ENCODE measurements around the gene GAS2L1. TPM values are rescaled to one million over a fixed set of nuclear protein-coding genes. Genes with fewer than 3 reads are reported as not detected.

Gene GAS2L1
- total RNA-seq, 2 experiments from 2014 or later: not detected

DNA sequence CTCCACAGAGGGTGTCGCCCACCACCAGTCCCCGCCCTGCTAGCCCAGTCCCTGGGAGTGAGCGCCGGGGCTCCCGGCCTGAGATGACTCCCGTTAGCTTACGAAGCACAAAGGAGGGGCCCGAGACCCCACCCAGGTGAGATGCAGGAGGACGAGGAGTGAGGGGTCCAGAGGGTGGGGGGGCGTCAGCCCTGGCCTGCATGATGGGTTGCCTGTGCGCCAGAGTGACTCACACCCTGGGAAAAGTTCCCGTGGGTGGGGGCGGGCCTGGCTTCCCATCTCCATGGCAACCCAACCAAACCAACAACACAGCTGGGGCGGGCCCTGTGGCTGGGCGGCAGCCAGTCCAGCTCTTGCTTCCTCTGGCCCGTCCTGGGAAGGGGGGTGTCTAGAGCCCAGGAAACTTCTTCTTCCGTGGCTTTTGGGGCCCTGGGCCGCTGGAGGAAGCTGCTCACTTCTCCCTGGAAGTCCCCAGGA lies 4.5 kb downstream of the GAS2L1 start:
- DNase-seq (ENCODE audit: low spot score): no peak
- H3K4me1 ChIP-seq (ENCODE audit: insufficient read depth, low read length, poor library complexity, severe bottlenecking): peaks cover 8% of the 10 kb centered on the region
- no peak overlapping the region for H3K4me3 ChIP-seq (ENCODE audit: low read depth, low read length, poor library complexity, severe bottlenecking)
- no peak overlapping the region for H3K4me2 ChIP-seq (ENCODE audit: low read length)
- H3K9me2 ChIP-seq (ENCODE audit: insufficient read depth, low read length): no peaks in the 10 kb centered on the region
- no peak for TF ChIP-seq EZH2phosphoT487 (IDR thresholded peaks at IDR 0.05; ENCODE audit: borderline replicate concordance, low read depth, low read length)
- TF ChIP-seq, protein P1, sequence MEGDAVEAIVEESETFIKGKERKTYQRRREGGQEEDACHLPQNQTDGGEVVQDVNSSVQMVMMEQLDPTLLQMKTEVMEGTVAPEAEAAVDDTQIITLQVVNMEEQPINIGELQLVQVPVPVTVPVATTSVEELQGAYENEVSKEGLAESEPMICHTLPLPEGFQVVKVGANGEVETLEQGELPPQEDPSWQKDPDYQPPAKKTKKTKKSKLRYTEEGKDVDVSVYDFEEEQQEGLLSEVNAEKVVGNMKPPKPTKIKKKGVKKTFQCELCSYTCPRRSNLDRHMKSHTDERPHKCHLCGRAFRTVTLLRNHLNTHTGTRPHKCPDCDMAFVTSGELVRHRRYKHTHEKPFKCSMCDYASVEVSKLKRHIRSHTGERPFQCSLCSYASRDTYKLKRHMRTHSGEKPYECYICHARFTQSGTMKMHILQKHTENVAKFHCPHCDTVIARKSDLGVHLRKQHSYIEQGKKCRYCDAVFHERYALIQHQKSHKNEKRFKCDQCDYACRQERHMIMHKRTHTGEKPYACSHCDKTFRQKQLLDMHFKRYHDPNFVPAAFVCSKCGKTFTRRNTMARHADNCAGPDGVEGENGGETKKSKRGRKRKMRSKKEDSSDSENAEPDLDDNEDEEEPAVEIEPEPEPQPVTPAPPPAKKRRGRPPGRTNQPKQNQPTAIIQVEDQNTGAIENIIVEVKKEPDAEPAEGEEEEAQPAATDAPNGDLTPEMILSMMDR (conservative IDR thresholded peaks at IDR 0.05; ENCODE audit: low read length): no peak
- POLR2A ChIA-PET: no interaction called here
- BruUV-seq (replicated peaks): no TSS peak
- intact Hi-C loops (cut with micrococcal nuclease; ENCODE audit: unreplicated experiment): no loop called here
- H3K79me2 ChIP-seq (ENCODE audit: insufficient read depth, low read depth, low read length): no peaks in the 10 kb centered on the region
- CTCF ChIA-PET (ENCODE audit: unreplicated experiment): no interaction called here
- no peak overlapping the region for H3K27ac ChIP-seq (ENCODE audit: low read depth, low read length, poor library complexity, severe bottlenecking)
- no peaks in the 10 kb centered on the region for H3K9me3 ChIP-seq (ENCODE audit: low read length)
- H2AFZ ChIP-seq (ENCODE audit: low read length): no peak overlapping the region
- H3K36me3 ChIP-seq (ENCODE audit: insufficient read depth, low read length): peaks cover 4% of the 10 kb centered on the region; the same call in 1 of the 2 replicates
- H4K20me1 ChIP-seq (ENCODE audit: insufficient read depth, low read length): no peaks in the 10 kb centered on the region

DNA sequence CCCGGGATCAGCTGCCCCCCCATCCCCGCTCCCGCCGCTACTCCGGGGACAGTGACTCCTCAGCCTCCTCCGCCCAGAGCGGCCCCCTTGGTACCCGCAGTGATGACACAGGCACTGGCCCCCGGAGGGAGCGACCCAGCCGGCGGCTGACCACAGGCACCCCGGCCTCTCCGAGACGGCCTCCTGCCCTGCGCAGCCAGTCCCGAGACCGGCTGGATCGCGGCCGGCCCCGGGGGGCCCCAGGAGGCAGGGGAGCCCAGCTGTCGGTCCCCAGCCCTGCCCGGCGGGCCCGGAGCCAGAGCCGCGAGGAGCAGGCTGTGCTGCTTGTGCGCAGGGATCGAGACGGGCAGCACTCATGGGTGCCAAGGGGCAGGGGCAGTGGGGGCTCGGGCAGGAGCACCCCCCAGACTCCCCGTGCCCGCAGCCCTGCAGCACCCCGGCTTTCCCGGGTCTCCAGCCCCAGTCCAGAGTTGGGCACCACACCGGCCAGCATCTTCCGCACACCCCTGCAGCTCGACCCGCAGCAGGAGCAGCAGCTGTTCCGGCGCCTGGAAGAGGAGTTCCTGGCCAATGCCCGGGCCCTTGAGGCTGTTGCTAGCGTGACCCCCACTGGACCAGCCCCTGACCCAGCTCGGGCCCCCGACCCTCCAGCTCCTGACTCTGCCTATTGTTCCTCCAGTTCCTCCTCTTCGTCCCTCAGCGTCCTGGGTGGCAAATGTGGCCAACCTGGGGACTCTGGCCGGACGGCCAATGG lies 5.2 kb downstream of the GAS2L1 start:
- CTCF ChIA-PET (ENCODE audit: unreplicated experiment): no interaction called here
- no peak overlapping the region for H3K4me3 ChIP-seq (ENCODE audit: low read depth, low read length, poor library complexity, severe bottlenecking)
- no peaks in the 10 kb centered on the region for H3K79me2 ChIP-seq (ENCODE audit: insufficient read depth, low read depth, low read length)
- no TSS peak for BruUV-seq (replicated peaks)
- no peaks in the 10 kb centered on the region for H4K20me1 ChIP-seq (ENCODE audit: insufficient read depth, low read length)
- no peak for TF ChIP-seq EZH2phosphoT487 (IDR thresholded peaks at IDR 0.05; ENCODE audit: borderline replicate concordance, low read depth, low read length)
- TF ChIP-seq, protein P1 (conservative IDR thresholded peaks at IDR 0.05; ENCODE audit: low read length): no peak
- H3K36me3 ChIP-seq (ENCODE audit: insufficient read depth, low read length): peaks cover 4% of the 10 kb centered on the region; the same call in 1 of the 2 replicates
- H3K9me2 ChIP-seq (ENCODE audit: insufficient read depth, low read length): no peaks in the 10 kb centered on the region
- POLR2A ChIA-PET: no interaction called here
- H3K4me1 ChIP-seq (ENCODE audit: insufficient read depth, low read length, poor library complexity, severe bottlenecking): peaks cover 3% of the 10 kb centered on the region
- no peak overlapping the region for H3K27ac ChIP-seq (ENCODE audit: low read depth, low read length, poor library complexity, severe bottlenecking)
- H2AFZ ChIP-seq (ENCODE audit: low read length): no peak overlapping the region
- intact Hi-C loops (cut with micrococcal nuclease; ENCODE audit: unreplicated experiment): no loop called here
- no peaks in the 10 kb centered on the region for H3K9me3 ChIP-seq (ENCODE audit: low read length)
- no peak for DNase-seq (ENCODE audit: low spot score)
- no peak overlapping the region for H3K4me2 ChIP-seq (ENCODE audit: low read length)

All from OCI-LY7 (cell line).